NT2/D1 (cell line): ENCODE data around the gene ZSWIM7.

Source experiments
- DNase-seq: peaks from one replicate; pipeline ENCODE4 v3.0.0-alpha.2; 2011; ENCODE audit warnings: low read depth, low spot score
- H3K27me3 ChIP-seq: 2 replicates; pipeline ENCODE4 v1.6.0; 2011; ENCODE audit warnings: mild to moderate bottlenecking; ENCODE audit not compliant: insufficient read length, insufficient read depth
- H3K36me3 ChIP-seq: 2 replicates; pipeline ENCODE4 v1.6.1; 2011; ENCODE audit warnings: mild to moderate bottlenecking, low read length, mixed read lengths; ENCODE audit not compliant: insufficient read depth, insufficient read length
- H3K4me1 ChIP-seq: 2 replicates; pipeline ENCODE4 v1.5.1; 2011; ENCODE audit not compliant: insufficient read depth, insufficient read length
- H3K4me3 ChIP-seq: 2 replicates; pipeline ENCODE4 v1.5.1; 2011; ENCODE audit warnings: low read depth; ENCODE audit not compliant: insufficient read length
- H3K9ac ChIP-seq: 2 replicates; pipeline ENCODE4 v1.6.0; 2011; ENCODE audit warnings: low read depth; ENCODE audit not compliant: insufficient read length
- H3K9me3 ChIP-seq: 2 replicates; pipeline ENCODE4 v1.5.1; 2011; ENCODE audit warnings: mild to moderate bottlenecking, low read length; ENCODE audit not compliant: insufficient read depth
- SUZ12 ChIP-seq: IDR thresholded peaks from 2 replicates; pipeline ENCODE4 v1.6.1; 2011; ENCODE audit not compliant: insufficient read length, insufficient read depth; ENCODE audit errors: extremely low read depth
- YY1 ChIP-seq: IDR thresholded peaks from 2 replicates; pipeline ENCODE4 v1.6.1; 2011; ENCODE audit not compliant: insufficient read length, insufficient read depth
- ZNF274 ChIP-seq: IDR thresholded peaks from 2 replicates; pipeline ENCODE4 v1.6.1; 2011; ENCODE audit warnings: mild to moderate bottlenecking, low read depth, low read length

Gene ZSWIM7

GRCh38 chr17:15999141-15999973 is at the start of gene ZSWIM7, which contains the start of gene TTC19:
Gene ZSWIM7 (minus strand): TSS chr17:15999704. CDS start chr17:15999594, 110 bp downstream.
Gene TTC19 (plus strand): TSS chr17:15999824. CDS start chr17:15999849, 25 bp downstream.
- DNase-seq: peak; percentile 91
- Histone ChIP-seq H3K4me3 (peak within 1 kb of the TSS; percentile 86), H3K9me3 (peaks cover 24% of the 10 kb centered on the region), H3K4me1 (no peaks in the 10 kb centered on the region), H3K9ac (peak within 1 kb of the TSS; percentile 93), H3K27me3 (no peaks in the 10 kb centered on the region), H3K36me3 (peaks cover 50% of the 10 kb centered on the region)
- TF ChIP-seq ZNF274 (no peak), SUZ12 (no peak), YY1 (peak; percentile 27)

- Histone ChIP-seq H3K27me3 (no peaks in the 10 kb centered on the region), H3K9me3 (no peaks in the 10 kb centered on the region), H3K4me1 (peaks cover 6% of the 10 kb centered on the region), H3K4me3 (no peak overlapping the region), H3K9ac (no peak overlapping the region), H3K36me3 (peaks cover 41% of the 10 kb centered on the region)
- TF ChIP-seq YY1 (no peak), ZNF274 (no peak), SUZ12 (no peak)
- DNase-seq: no peak
These were observed 49.4 kb upstream of the ZSWIM7 start for GRCh38 chr17:16048811-16049449.

- H3K4me1 ChIP-seq: peaks cover 6% of the 10 kb centered on the region
- peaks cover 41% of the 10 kb centered on the region for H3K36me3 ChIP-seq
- no peak overlapping the region for H3K4me3 ChIP-seq
- no peaks in the 10 kb centered on the region for H3K9me3 ChIP-seq
- no peak for TF ChIP-seq ZNF274
- TF ChIP-seq YY1: no peak
- TF ChIP-seq SUZ12: no peak
- DNase-seq: no peak
- H3K27me3 ChIP-seq: no peaks in the 10 kb centered on the region
- no peak overlapping the region for H3K9ac ChIP-seq
These were observed 47.5 kb upstream of the ZSWIM7 start for GRCh38 chr17:16046966-16047365.

- Histone ChIP-seq H3K27me3 (no peaks in the 10 kb centered on the region), H3K4me1 (peaks cover 6% of the 10 kb centered on the region), H3K36me3 (peaks cover 38% of the 10 kb centered on the region), H3K9ac (no peak overlapping the region), H3K4me3 (no peak overlapping the region), H3K9me3 (no peaks in the 10 kb centered on the region)
- TF ChIP-seq YY1 (no peak), SUZ12 (no peak), ZNF274 (no peak)
- DNase-seq: no peak
These were observed 45.0 kb upstream of the ZSWIM7 start for GRCh38 chr17:16044487-16044886.

GRCh38 chr17:16040710-16041251 is 41.3 kb upstream of the ZSWIM7 start:
- no peak overlapping the region for H3K4me3 ChIP-seq
- peaks cover 6% of the 10 kb centered on the region for H3K4me1 ChIP-seq
- no peaks in the 10 kb centered on the region for H3K9me3 ChIP-seq
- H3K27me3 ChIP-seq: no peaks in the 10 kb centered on the region
- DNase-seq: no peak
- peaks cover 30% of the 10 kb centered on the region for H3K36me3 ChIP-seq
- no peak for TF ChIP-seq ZNF274
- no peak for TF ChIP-seq YY1
- no peak for TF ChIP-seq SUZ12
- no peak overlapping the region for H3K9ac ChIP-seq

GRCh38 chr17:16037636-16038035 is 38.1 kb upstream of the ZSWIM7 start:
- Histone ChIP-seq H3K4me3 (no peak overlapping the region), H3K9ac (no peak overlapping the region), H3K4me1 (no peaks in the 10 kb centered on the region), H3K36me3 (peaks cover 39% of the 10 kb centered on the region), H3K27me3 (no peaks in the 10 kb centered on the region), H3K9me3 (no peaks in the 10 kb centered on the region)
- no peak for TF ChIP-seq YY1
- TF ChIP-seq ZNF274: no peak
- TF ChIP-seq SUZ12: no peak
- DNase-seq: no peak

GRCh38 chr17:16036261-16036660 is 36.8 kb upstream of the ZSWIM7 start:
- Histone ChIP-seq H3K36me3 (peaks cover 52% of the 10 kb centered on the region), H3K9ac (no peak overlapping the region), H3K9me3 (no peaks in the 10 kb centered on the region), H3K4me3 (no peak overlapping the region), H3K4me1 (no peaks in the 10 kb centered on the region), H3K27me3 (no peaks in the 10 kb centered on the region)
- DNase-seq: no peak
- TF ChIP-seq SUZ12: no peak
- TF ChIP-seq ZNF274: no peak
- TF ChIP-seq YY1: no peak
